GM12878 (cell line): ENCODE data around the gene HSPA1A. TPM values are rescaled to one million over a fixed set of nuclear protein-coding genes. Genes with fewer than 3 reads are reported as not detected.

ENCODE experiments used
- HDAC2 ChIP-seq: fragments of 200-600 bp; sonication (generic); IDR thresholded peaks from 2 replicates; pipeline ENCODE4 v1.6.1; 2017
- IKZF1 ChIP-seq: fragments of 450-650 bp; conservative IDR thresholded peaks from 2 replicates; pipeline ENCODE4 v1.6.1; 2017; ENCODE audit warnings: antibody characterized with exemption, mild to moderate bottlenecking
- PML ChIP-seq: IDR thresholded peaks from 2 replicates; pipeline ENCODE4 v1.6.1; 2012; ENCODE audit warnings: low read length, inconsistent platforms
- RAD21 ChIP-seq: IDR thresholded peaks from 2 replicates; pipeline ENCODE4 v1.6.1; 2011; ENCODE audit warnings: mild to moderate bottlenecking, low read depth, low read length, moderate library complexity; ENCODE audit not compliant: insufficient read depth
- TBL1XR1 ChIP-seq: IDR thresholded peaks from 2 replicates; pipeline ENCODE4 v1.6.1; 2012; ENCODE audit warnings: low read depth, low read length, improper control_type of control experiment
- YBX1 ChIP-seq: fragments of 450-650 bp; IDR thresholded peaks from 2 replicates; pipeline ENCODE4 v1.6.1; 2016; ENCODE audit warnings: antibody characterized with exemption
- ZBTB40 ChIP-seq: fragments of 450-650 bp; IDR thresholded peaks from 2 replicates; pipeline ENCODE4 v1.6.1; 2016; ENCODE audit warnings: mild to moderate bottlenecking, moderate library complexity, borderline replicate concordance
- ZNF207 ChIP-seq: fragments of 450-650 bp; IDR thresholded peaks from 2 replicates; pipeline ENCODE4 v1.6.1; 2014; ENCODE audit warnings: antibody characterized with exemption, mild to moderate bottlenecking, borderline replicate concordance
- polyA plus RNA-seq, 11 experiments: library from polyadenylated mRNA; depleted of rRNA in 4 of 11; unstranded in 6 of 11; stranded (reverse) in 5 of 11; fragments of >200 nt; fragmentation: Nextera tagmentation in 4 of 11; fragmentation: Illumina TruSeq in 1 of 11; extraction: Ambion mirVana in 4 of 11; extraction: Trizol in 1 of 11; gene quantifications; 1 replicate in 1 of 11; 2 replicates in 10 of 11; pipeline versions ENCODE4 v1.2.1 to v1.2.3, GENCODE V29; 2011 to 2016; ENCODE audit warnings: inconsistent platforms in 2 of 11, missing spikeins in 2 of 11, low read depth in 1 of 11
- total RNA-seq, 4 experiments: library from RNA; depleted of rRNA in 3 of 4; stranded (reverse); fragments of >200 nt in 3 of 4; fragmentation: Illumina TruSeq in 1 of 4; extraction: Trizol in 1 of 4; gene quantifications; 2 replicates each; pipeline versions ENCODE4 v1.2.1 to v1.2.3, GENCODE V29; 2013 to 2021

Gene HSPA1A
- total and polyA plus RNA-seq, 10 of the 15 experiments (the other 5 are each of a cell fraction or from before 2014, with no cell fraction given) = 0.29 to 51.8 (median 17.5) TPM

GRCh38 chr6:31795616-31796298, 19.6 kb upstream of the HSPA1A start, which contains the start of gene VARS1 (continued):
- peak; percentile 53 for TF ChIP-seq RAD21
- no peak for TF ChIP-seq TBL1XR1
- TF ChIP-seq ZBTB40 = no peak
- TF ChIP-seq PML = no peak; the same call in 1 of the 2 replicates
- no peak for TF ChIP-seq YBX1
- TF ChIP-seq HDAC2 = no peak
- peak; percentile 95 for TF ChIP-seq IKZF1
- TF ChIP-seq ZNF207 = peak; percentile 94; the same call in 1 of the 2 replicates
- TF ChIP-seq, all 136 proteins: peak for 55
